ENCODE measurements around the gene P4HA3. TPM values are rescaled to one million over a fixed set of nuclear protein-coding genes. Genes with fewer than 3 reads are reported as not detected.
"Not testable (repeated sequence)": the region's sequence is repeated elsewhere in the genome, so short reads cannot be mapped to it uniquely, and the experiment has no call there.

The P4HA3 gene
- total RNA-seq: 0.41 TPM

DNA sequence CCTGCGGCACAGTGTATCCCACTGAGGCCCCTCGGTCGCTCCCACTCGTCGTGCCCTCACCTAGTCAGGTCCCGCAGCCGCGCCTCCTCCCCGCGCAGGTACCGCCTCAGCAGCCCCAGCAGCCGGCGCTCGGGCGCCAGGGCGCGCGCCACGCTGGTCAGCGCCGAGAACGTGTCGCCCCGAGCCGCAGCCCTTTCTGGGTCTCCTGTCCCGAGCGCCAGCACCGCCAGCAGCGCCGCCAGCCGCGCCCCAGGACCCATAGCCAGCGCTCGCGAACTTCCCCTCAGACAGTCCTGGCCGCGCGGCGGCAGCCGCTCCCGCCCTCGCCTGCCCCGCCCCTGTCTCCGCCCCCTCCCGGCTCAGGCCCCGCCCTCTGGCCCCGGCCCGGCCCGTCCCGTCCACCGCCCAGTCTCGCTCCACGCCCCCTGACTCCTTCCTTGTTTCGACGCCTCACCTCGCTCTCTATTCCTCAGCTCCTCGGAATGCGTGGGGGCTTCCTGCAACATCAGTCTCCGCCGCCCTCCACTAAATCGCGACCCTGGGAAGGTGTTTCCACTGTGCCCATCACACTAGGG, at the start of gene P4HA3:
TSS of gene P4HA3 (minus strand) at position 289 of the 575 bp plus-strand sequence. CDS start at position 260, 29 bp downstream.
- peak; percentile 37 to 75 for DNase-seq (ENCODE audit: low spot score in 2 of 2)
- no peak for FAIRE-seq

DNA sequence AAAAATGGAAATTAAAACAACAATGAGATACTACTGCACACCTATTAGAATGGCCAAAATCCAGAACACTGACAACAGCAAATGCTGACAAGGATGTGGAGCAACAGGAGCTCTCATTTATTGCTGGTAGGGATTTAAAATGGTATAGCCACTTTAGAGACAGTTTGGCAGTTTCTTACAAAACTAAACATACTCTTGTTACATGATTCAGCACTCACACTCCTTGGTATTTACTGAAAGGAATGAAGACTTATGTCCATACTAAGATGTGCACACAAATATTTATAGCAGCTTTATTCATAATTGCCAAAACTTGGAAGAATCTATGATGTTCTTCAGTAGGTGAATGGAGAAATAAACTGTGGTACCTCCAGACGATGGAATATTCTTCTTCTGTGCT, 46.0 kb upstream of the P4HA3 start:
- FAIRE-seq (no peak), DNase-seq (ENCODE audit: low spot score in 2 of 2) (no peak)

DNA sequence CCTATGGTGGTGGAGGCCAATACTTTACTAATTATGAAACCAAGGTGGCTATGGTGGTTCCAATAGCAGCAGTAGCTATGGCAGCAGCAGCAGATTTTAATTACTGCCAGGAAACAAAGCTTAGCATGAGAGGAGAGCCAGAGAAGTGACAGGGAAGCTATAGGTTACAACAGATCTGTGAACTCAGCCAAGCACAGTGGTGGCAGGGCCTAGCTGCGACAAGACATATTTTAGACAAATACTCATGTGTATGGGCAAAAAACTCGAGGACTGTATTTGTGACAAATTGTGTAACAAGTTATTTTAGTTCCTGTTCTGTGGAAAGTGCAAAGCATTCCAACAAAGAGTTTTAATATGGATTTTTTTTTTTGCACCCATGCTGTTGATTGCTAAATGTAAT, 44.2 kb upstream of the P4HA3 start:
- FAIRE-seq (no peak), DNase-seq (ENCODE audit: low spot score in 2 of 2) (no peak)

- no peak for FAIRE-seq
- DNase-seq (ENCODE audit: low spot score in 2 of 2): no peak
Observed at GRCh38 chr11:74354036-74354435, 42.6 kb upstream of the P4HA3 start.

DNA sequence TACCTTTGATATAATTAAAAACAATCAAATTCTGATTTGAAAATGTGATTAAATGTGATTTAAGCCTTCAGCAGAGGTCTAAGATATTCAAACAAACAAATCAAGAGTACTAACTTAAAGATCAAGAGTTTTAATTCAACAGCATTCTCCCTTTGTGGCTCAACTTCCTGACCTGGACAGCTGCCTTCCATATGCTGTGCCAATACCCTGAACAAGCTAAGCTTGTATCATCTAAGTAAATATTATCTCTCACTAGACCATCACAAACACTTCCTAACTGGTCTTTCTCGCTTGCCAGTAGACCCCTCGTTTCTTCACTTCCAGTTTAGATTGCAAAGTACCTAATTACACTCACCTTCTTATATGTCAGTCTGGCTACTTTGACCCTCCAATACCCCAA, 35.9 kb upstream of the P4HA3 start:
- FAIRE-seq (no peak), DNase-seq (ENCODE audit: low spot score in 2 of 2) (no peak)

GRCh38 chr11:74345420-74345819, 34.0 kb upstream of the P4HA3 start:
- DNase-seq (ENCODE audit: low spot score in 2 of 2) (no peak), FAIRE-seq (no peak)

- DNase-seq (ENCODE audit: low spot score in 2 of 2) (no peak), FAIRE-seq (no peak)
Observed at GRCh38 chr11:74341921-74342320, 30.5 kb upstream of the P4HA3 start.

GRCh38 chr11:74339619-74340018, 28.2 kb upstream of the P4HA3 start:
- DNase-seq (ENCODE audit: low spot score in 2 of 2) (no peak), FAIRE-seq (no peak)

GRCh38 chr11:74338963-74339362, 27.5 kb upstream of the P4HA3 start:
- DNase-seq (ENCODE audit: low spot score in 2 of 2) (no peak), FAIRE-seq (no peak)

- no peak for DNase-seq (ENCODE audit: low spot score in 2 of 2)
- FAIRE-seq: no peak
Observed at GRCh38 chr11:74333193-74333592, 21.8 kb upstream of the P4HA3 start.

- no peak for FAIRE-seq
- DNase-seq (ENCODE audit: low spot score in 2 of 2): no peak
Observed at GRCh38 chr11:74332291-74332690, 20.9 kb upstream of the P4HA3 start.

DNA sequence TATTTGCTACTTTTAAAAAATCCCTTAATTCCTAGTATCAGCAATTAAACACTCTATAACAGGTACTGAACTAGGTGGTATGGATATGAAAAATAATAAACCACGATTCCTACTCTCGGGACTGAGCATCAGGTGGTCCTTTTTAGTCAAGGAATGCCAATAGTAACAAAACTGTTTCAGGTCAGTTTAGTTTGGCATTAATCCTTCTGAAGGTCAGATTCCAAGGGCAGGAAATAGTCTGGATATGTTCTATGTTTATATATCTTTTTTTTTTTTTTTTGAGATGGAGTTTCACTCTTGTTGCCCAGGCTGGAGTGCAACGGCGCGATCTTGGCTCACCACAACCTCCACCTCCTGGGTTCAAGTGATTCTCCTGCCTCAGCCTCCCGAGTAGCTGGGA, 19.6 kb upstream of the P4HA3 start:
- DNase-seq (ENCODE audit: low spot score in 2 of 2); FAIRE-seq: not testable (repeated sequence)

GRCh38 chr11:74330075-74330858, 18.8 kb upstream of the P4HA3 start:
- no peak for FAIRE-seq
- DNase-seq (ENCODE audit: low spot score in 2 of 2): no peak

GRCh38 chr11:74327076-74327475, 15.6 kb upstream of the P4HA3 start:
- DNase-seq (ENCODE audit: low spot score in 2 of 2): no peak
- no peak for FAIRE-seq

DNA sequence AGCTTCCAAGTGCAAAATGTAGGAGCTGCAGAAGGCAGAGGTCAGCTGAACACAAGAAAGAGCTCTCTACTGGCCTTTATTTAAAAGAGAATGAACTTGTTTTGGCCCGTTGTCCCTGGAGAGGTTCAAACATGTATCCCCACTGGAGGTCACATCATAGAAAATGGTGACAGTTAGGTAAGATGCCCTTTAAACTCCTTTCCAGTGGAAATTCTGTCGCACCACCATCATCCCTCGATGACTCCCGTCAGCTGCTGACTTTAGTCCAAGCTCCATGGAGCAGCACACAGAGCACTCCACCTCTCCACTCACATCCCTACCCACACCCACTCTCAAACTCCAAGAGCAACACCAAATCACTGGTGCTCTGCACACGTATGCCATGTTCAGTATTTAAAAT, 15.2 kb upstream of the P4HA3 start:
- no peak for DNase-seq (ENCODE audit: low spot score in 2 of 2)
- no peak for FAIRE-seq

DNA sequence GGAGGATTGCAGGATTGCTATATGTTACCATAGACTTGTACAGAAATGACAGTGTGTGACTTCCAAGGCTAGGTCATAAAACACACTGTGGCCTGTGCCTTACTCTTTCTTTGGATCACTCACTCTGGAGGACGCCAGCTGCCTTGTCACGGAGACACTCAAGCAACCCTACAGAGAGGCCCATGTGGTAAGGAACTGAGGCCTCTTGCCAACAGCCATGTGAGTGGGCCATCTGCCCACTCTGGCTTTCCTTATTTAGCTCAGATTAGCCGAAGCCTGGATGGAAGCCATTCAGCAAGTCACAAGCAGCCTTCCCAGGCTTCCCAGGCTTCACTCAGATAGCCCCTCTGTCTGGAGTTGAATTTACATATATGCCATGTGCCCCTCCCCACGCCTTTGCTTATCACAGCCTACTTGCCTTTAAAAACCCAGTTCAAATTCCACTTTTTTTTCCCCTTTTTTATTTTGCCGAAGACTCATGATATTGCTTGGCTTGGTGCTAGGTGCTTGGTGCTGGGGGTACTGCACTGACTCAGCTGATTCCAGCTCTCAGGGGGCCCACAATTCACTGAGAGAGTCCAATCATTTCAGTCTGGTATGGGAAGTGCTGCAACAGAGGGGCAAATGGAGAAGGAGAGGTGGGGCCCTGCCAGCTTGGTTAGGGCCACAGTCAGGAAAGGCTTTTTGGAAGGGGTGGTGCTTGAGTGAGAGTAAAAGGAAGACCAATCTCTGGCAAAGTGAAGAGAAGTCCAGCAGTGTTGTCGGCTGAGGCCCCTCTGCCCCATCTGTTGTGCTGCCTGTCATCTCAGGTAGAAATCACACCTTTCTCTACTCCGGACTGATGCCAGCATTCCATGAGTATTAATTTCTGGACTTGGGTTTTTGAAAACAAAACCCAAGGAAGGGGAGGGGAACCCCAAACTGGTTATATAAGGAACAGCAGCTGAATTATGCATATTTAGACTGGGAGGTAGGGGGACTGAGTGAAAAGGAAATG, 14.5 kb upstream of the P4HA3 start:
- FAIRE-seq: no peak
- DNase-seq (ENCODE audit: low spot score in 2 of 2): peak; percentile 53 to 60

- no peak for FAIRE-seq
- no peak for DNase-seq (ENCODE audit: low spot score in 2 of 2)
Observed at GRCh38 chr11:74322667-74323066, 11.2 kb upstream of the P4HA3 start.

DNA sequence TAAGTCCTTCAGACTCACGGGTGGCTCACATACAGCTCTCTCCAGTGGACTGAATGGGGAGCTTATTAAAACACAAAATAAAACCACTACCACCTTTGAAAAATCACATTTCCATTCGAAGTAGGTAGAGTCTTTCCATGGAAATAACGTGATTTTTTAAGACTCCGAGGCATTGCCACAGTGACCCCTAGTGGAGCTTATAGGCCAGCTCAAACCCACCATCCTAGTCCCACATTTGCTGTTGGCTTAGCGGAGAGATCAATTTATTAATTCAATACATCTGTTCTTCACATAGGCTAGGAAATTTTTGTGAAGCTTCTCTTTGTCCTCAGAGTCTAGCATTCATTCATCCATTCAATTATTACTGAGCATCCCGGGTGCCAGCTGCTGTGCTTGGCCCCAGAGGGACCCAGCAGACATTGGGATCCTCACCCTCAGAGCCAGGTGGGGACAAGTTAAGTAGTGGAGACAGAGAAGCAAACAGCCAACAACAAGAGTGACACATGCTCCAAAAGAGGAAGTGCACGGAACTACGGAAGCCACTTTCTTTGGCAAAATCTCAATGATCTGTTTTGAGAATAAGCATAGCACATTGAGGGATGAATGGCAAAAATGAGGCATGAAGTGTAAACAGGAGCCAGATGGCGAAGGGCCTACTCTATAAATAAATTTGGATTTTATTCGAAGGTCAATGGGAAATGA, 10.2 kb upstream of the P4HA3 start:
- FAIRE-seq (no peak), DNase-seq (ENCODE audit: low spot score in 2 of 2) (no peak)

GRCh38 chr11:74320538-74320937, 9.1 kb upstream of the P4HA3 start:
- no peak for DNase-seq (ENCODE audit: low spot score in 2 of 2)
- no peak for FAIRE-seq

DNA sequence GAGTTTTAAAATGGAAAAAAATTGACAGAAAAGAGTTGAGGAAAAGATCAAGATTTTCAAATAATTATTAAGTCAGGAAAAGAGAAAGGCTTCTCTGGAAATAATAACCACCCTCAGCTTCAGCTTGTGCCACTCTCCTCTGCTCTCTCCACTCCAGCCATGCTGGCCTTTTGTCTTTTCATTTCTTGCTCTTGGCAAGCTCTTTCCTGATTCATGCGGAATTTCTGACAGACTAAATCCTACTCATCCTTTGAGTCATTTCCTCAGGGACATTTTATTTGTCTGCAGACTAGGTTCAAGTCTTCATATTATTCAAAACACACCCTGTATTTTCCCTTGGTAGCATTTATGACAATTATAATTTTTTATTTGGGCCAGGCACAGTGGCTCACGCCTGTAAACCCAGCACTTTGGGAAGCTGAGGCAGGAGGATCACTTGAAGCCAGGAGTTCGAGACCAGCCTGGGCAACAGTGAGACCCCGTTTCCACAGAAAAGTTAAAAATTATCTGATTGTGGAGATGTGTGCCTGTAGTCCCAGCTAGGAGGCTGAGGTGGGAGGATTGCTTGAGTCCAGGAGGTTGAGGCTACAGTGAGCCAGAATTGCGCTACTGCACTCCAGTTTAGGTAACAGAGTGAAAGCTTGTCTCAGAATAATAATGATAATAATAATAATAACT, 7.8 kb upstream of the P4HA3 start:
- DNase-seq (ENCODE audit: low spot score in 2 of 2) (no peak), FAIRE-seq (no peak)

All from frontal cortex (tissue), 4 donors.